BLaER1 treated with 17β-estradiol and CSF1 and Interleukin-3, amounts not matched to agents 10 nM and 100 nM (cell line): Measurements from ENCODE around the gene LSM3.

ENCODE experiments used
- H3K27ac ChIP-seq, 11 experiments: shearing (Covaris generic); formaldehyde crosslinking; 2 replicates each; pipeline ENCODE4 v1.8.1; 2022
- H3K27me3 ChIP-seq, 11 experiments: shearing (Covaris generic); formaldehyde crosslinking; 2 replicates each; pipeline ENCODE4 v1.8.1; 2022
- H3K36me3 ChIP-seq, 11 experiments: shearing (Covaris generic); formaldehyde crosslinking; 2 replicates each; pipeline ENCODE4 v1.8.1; 2022
- H3K4me1 ChIP-seq, 10 experiments: shearing (Covaris generic); formaldehyde crosslinking; 2 replicates each; pipeline ENCODE4 v1.8.1; 2022
- H3K4me2 ChIP-seq, 11 experiments: shearing (Covaris generic); formaldehyde crosslinking; 2 replicates each; pipeline ENCODE4 v1.8.1; 2022
- H3K4me3 ChIP-seq, 10 experiments: shearing (Covaris generic); formaldehyde crosslinking; 2 replicates each; pipeline ENCODE4 v1.8.1; 2022
- H3K9ac ChIP-seq, 11 experiments: shearing (Covaris generic); formaldehyde crosslinking; 2 replicates each; pipeline ENCODE4 v1.8.1; 2022
- H3K9me3 ChIP-seq, 11 experiments: shearing (Covaris generic); formaldehyde crosslinking; replicated peaks in 1 of 11; 2 replicates each; pipeline ENCODE4 v1.8.1; 2022
- H4K20me1 ChIP-seq, 11 experiments: shearing (Covaris generic); formaldehyde crosslinking; 2 replicates each; pipeline ENCODE4 v1.8.1; 2022
- Cebpa-rat ChIP-seq, 11 experiments: shearing (Covaris generic); IDR thresholded peaks; 2 replicates each; pipeline ENCODE4 v1.8.1; 2022

Gene LSM3

GRCh38 chr3:14178247-14179113 is at the start of gene LSM3, which contains the start of gene XPC:
TSS of gene LSM3 (plus strand) at chr3:14178817. CDS start at chr3:14178861, 44 bp downstream.
TSS of gene XPC (minus strand) at chr3:14178601. CDS start at chr3:14178568, 33 bp downstream.
- H3K9ac ChIP-seq, result peak within 1 kb of the TSS; percentile 85 to 97 (median 92)
- no peaks in the 10 kb centered on the region for H3K9me3 ChIP-seq

GRCh38 chr3:14129296-14129695 is 49.3 kb upstream of the LSM3 start:
- Histone ChIP-seq H3K4me1 (peaks cover 13 to 28% (median 26%) of the 10 kb centered on the region in 10 experiments), H3K4me3 (no peak overlapping the region), H3K27ac (no peak overlapping the region), H3K27me3 (no peaks in the 10 kb centered on the region), H4K20me1 (peaks cover 29 to 85% (median 69%) of the 10 kb centered on the region in 11 experiments; a peak in 21 of 22 replicates), H3K9me3 (peaks cover 0 to 5% (median 0%) of the 10 kb centered on the region in 11 experiments; a peak in 2 of 22 replicates), H3K4me2 (no peak overlapping the region), H3K9ac (no peak overlapping the region), H3K36me3 (peaks cover 71 to 83% (median 75%) of the 10 kb centered on the region in 11 experiments)
- TF ChIP-seq Cebpa-rat (IDR thresholded peaks at IDR 0.05), result no peak

More at GRCh38 chr3:14178247-14179113, at the start of gene LSM3, which contains the start of gene XPC:
- Histone ChIP-seq H3K36me3 (peaks cover 17 to 28% (median 27%) of the 10 kb centered on the region in 11 experiments; a peak in 21 of 22 replicates), H4K20me1 (peaks cover 23 to 46% (median 38%) of the 10 kb centered on the region in 11 experiments; a peak in 21 of 22 replicates), H3K4me1 (peaks cover 39 to 57% (median 52%) of the 10 kb centered on the region in 10 experiments), H3K4me2 (peak within 1 kb of the TSS; percentile 85 to 96 (median 91)), H3K27me3 (peaks cover 0 to 7% (median 0%) of the 10 kb centered on the region in 11 experiments; a peak in 5 of 22 replicates), H3K4me3 (peak within 1 kb of the TSS; percentile 74 to 92 (median 86)), H3K27ac (peak within 1 kb of the TSS; percentile 85 to 96 (median 90))
- TF ChIP-seq Cebpa-rat (IDR thresholded peaks at IDR 0.05), result no peak

DNA sequence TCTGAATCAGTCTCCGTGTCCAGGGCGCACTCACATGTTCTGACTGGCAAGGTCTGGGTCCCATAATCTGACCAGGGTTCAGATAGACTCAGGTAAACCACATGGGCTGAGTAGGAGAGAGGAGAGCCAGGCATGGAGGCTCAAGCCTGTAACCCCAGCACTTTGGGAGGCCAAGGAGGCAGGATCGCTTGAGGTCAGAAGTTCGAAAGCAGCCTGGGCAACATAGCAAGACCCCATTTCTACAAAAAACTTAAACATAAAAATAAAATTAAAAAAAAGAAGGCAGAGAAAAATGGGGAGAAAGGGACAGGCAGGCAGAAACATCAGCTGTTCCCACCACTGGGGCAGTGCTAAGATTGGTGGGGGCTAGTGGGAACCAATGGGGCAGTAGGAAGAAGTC is 48.4 kb upstream of the LSM3 start:
- Histone ChIP-seq H3K4me2 (no peak overlapping the region), H3K9ac (no peak overlapping the region; a peak in 1 of 22 replicates), H3K9me3 (peaks cover 0 to 5% (median 0%) of the 10 kb centered on the region in 11 experiments; a peak in 2 of 22 replicates), H3K27ac (no peak overlapping the region), H3K27me3 (no peaks in the 10 kb centered on the region), H3K4me3 (no peak overlapping the region), H4K20me1 (peaks cover 29 to 94% (median 74%) of the 10 kb centered on the region in 11 experiments; a peak in 21 of 22 replicates), H3K36me3 (peaks cover 80 to 92% (median 84%) of the 10 kb centered on the region in 11 experiments), H3K4me1 (peaks cover 13 to 28% (median 26%) of the 10 kb centered on the region in 10 experiments)
- no peak for TF ChIP-seq Cebpa-rat (IDR thresholded peaks at IDR 0.05)

GRCh38 chr3:14130707-14131106 is 47.9 kb upstream of the LSM3 start:
- Histone ChIP-seq H3K27ac (no peak overlapping the region), H3K4me3 (no peak overlapping the region), H3K36me3 (peaks cover 85 to 97% (median 89%) of the 10 kb centered on the region in 11 experiments), H4K20me1 (peaks cover 29 to 95% (median 70%) of the 10 kb centered on the region in 11 experiments; a peak in 21 of 22 replicates), H3K9me3 (peaks cover 0 to 5% (median 0%) of the 10 kb centered on the region in 11 experiments; a peak in 2 of 22 replicates), H3K4me1 (peaks cover 12 to 28% (median 26%) of the 10 kb centered on the region in 10 experiments), H3K9ac (no peak overlapping the region), H3K27me3 (no peaks in the 10 kb centered on the region), H3K4me2 (no peak overlapping the region)
- TF ChIP-seq Cebpa-rat (IDR thresholded peaks at IDR 0.05), result no peak

DNA sequence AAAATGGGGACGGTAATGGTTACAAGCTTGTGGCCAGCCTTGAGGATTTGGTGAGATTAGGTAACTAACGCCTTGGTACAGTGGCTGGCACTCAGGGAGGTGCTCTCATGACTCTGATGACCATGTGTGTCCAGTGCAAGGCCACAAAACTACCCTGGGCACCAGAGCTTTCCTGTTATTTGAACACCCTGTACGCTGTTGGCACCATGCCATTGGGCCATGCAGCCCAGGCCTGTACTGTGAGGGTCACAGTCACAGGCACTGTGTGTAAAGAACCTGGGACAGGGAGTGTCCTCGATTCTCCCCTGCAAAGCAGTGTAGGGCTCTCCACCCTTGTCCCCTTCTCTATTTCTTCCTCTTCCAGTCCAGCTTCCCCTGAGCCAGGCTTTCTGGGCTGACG is 47.5 kb upstream of the LSM3 start:
- H4K20me1 ChIP-seq, result peaks cover 24 to 92% (median 66%) of the 10 kb centered on the region in 11 experiments; a peak in 21 of 22 replicates
- no peaks in the 10 kb centered on the region for H3K27me3 ChIP-seq

GRCh38 chr3:14132120-14132519 is 46.5 kb upstream of the LSM3 start:
- Histone ChIP-seq H3K4me3 (no peak overlapping the region), H3K27me3 (no peaks in the 10 kb centered on the region), H3K4me2 (no peak overlapping the region), H3K27ac (no peak overlapping the region), H3K9me3 (peaks cover 0 to 5% (median 0%) of the 10 kb centered on the region in 11 experiments; a peak in 2 of 22 replicates), H3K9ac (peak overlapping the region in 1 of 11 experiments; percentile 29; a peak in 1 of 22 replicates), H3K4me1 (peaks cover 0 to 14% (median 12%) of the 10 kb centered on the region in 10 experiments; a peak in 14 of 20 replicates), H3K36me3 (peaks cover 97 to 100% (median 99%) of the 10 kb centered on the region in 11 experiments), H4K20me1 (peaks cover 16 to 84% (median 56%) of the 10 kb centered on the region in 11 experiments; a peak in 21 of 22 replicates)
- no peak for TF ChIP-seq Cebpa-rat (IDR thresholded peaks at IDR 0.05)

More for the DNA sequence above, 47.5 kb upstream of the LSM3 start:
- Histone ChIP-seq H3K27ac (no peak overlapping the region), H3K4me3 (no peak overlapping the region), H3K9ac (0 out of 22 replicates have a peak overlapping the region, but pooled peaks of 1 of the 11 experiments have one; percentile 26), H3K9me3 (peaks cover 0 to 5% (median 0%) of the 10 kb centered on the region in 11 experiments; a peak in 2 of 22 replicates), H3K4me1 (peaks cover 8 to 23% (median 22%) of the 10 kb centered on the region in 10 experiments), H3K4me2 (no peak overlapping the region), H3K36me3 (peaks cover 90 to 100% (median 93%) of the 10 kb centered on the region in 11 experiments)
- TF ChIP-seq Cebpa-rat (IDR thresholded peaks at IDR 0.05), result no peak

DNA sequence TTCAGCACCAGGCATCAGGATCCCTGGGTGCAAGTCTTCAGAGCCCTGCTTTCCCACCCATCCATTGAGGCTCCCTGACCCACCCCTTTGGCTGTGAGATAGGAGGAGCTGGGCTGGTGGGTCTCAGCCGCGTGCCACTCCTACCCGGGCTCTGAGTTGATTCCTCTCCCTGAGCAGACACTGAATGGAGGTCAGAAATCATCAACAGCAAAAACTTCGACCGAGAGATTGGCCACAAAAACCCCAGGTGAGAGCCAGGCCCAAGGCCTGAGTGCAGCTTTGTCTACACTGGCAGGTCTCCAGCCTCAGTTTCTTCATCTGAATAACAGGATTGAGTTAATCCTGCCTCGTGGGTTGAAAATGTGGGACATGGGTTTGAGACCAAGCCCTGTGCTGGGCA is 45.9 kb upstream of the LSM3 start:
- peaks cover 0 to 5% (median 0%) of the 10 kb centered on the region in 11 experiments; a peak in 2 of 22 replicates for H3K9me3 ChIP-seq
- no peak overlapping the region for H3K9ac ChIP-seq
- H3K4me2 ChIP-seq, result no peak overlapping the region
- H3K36me3 ChIP-seq, result peaks cover 95 to 100% (median 99%) of the 10 kb centered on the region in 11 experiments
- H3K27ac ChIP-seq, result no peak overlapping the region
- no peak overlapping the region for H3K4me3 ChIP-seq
- H3K27me3 ChIP-seq, result no peaks in the 10 kb centered on the region
- H4K20me1 ChIP-seq, result peaks cover 10 to 84% (median 50%) of the 10 kb centered on the region in 11 experiments; a peak in 20 of 22 replicates
- TF ChIP-seq Cebpa-rat (IDR thresholded peaks at IDR 0.05), result no peak
- H3K4me1 ChIP-seq, result peaks cover 0 to 8% (median 6%) of the 10 kb centered on the region in 10 experiments; a peak in 10 of 20 replicates

GRCh38 chr3:14133188-14133800 is 45.3 kb upstream of the LSM3 start:
- peaks cover 4 to 82% (median 44%) of the 10 kb centered on the region in 11 experiments; a peak in 19 of 22 replicates for H4K20me1 ChIP-seq

More at GRCh38 chr3:14133188-14133800, 45.3 kb upstream of the LSM3 start:
- Histone ChIP-seq H3K27me3 (no peaks in the 10 kb centered on the region), H3K4me3 (no peak overlapping the region), H3K9me3 (peaks cover 0 to 5% (median 0%) of the 10 kb centered on the region in 11 experiments; a peak in 2 of 22 replicates), H3K36me3 (peaks cover 95 to 100% (median 99%) of the 10 kb centered on the region in 11 experiments), H3K4me2 (no peak overlapping the region), H3K9ac (no peak overlapping the region; a peak in 1 of 22 replicates), H3K27ac (no peak overlapping the region), H3K4me1 (peaks cover 0 to 2% (median under 1%) of the 10 kb centered on the region in 10 experiments; a peak in 7 of 20 replicates)
- no peak for TF ChIP-seq Cebpa-rat (IDR thresholded peaks at IDR 0.05)
